Measurements from ENCODE around the gene PRR36. TPM values are rescaled to one million over a fixed set of nuclear protein-coding genes. Genes with fewer than 3 reads are reported as not detected.

The PRR36 gene
- total and polyA plus RNA-seq, 10 of the 15 experiments (the other 5 are each of a cell fraction or from before 2014, with no cell fraction given) = 0.04 TPM; not detected in 9

DNA sequence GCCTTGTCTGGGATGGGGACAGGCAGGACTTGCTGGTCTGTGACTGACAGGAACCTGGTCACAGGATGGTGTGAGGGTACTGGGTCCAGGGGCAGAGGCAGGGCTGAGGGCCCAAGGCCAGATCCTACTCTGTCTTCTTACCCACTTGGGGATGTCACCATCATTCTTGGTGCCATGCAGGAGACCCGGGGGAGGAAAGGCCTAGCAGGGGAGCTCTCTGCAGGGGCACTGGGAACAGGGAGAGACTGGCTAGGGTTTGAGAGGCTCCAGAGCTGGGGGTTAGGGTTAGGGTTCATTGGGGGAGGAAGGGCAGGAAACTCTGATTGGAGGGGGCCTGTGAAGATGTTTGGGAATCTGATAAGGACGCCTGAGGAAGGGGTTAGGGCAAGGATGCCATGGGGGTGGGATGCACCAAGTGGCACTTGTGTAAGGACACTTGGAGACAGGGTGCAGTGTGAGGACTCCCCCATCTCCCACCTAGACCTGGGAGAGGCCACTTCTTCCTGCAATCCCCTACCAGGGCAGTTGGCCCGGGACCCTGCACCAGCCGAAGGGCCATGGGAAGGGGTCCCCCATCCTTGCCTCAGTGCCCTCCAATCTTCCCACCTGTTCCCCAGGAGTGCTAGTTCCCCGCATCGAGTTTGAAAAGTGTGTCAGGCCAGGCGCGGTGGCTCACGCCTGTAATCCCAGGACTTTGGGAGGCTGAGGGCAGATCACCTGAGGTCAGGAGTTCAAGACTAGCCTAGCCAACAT is 6.9 kb downstream of the PRR36 start:
- no peaks in the 10 kb centered on the region; the same call in 2 of the 3 replicates for H3K9me3 ChIP-seq (replicated peaks; ENCODE audit: control insufficient read depth, insufficient read depth, low read length)
- no peak for ATAC-seq
- H3K9ac ChIP-seq (ENCODE audit: control insufficient read depth, insufficient read depth, low read length) = no peak overlapping the region
- FAIRE-seq = no peak
- no peak overlapping the region for H3K4me2 ChIP-seq (ENCODE audit: control insufficient read depth, insufficient read depth)
- ChIA-PET RAD21 (ENCODE audit: unreplicated experiment) (no interaction called here), CTCF (interaction anchor here (0.8 kb wide), 1 partner anchor 36 kb away, joined by 4 read pairs; no protein-coding TSS in a partner anchor), SMC1A (ENCODE audit: uncharacterized antibody, unreplicated experiment) (no interaction called here), POLR2A (no interaction called here)
- H3K79me2 ChIP-seq (ENCODE audit: control insufficient read depth, insufficient read depth, low read length) = no peaks in the 10 kb centered on the region
- peaks cover 13% of the 10 kb centered on the region; the same call in 1 of the 2 replicates for H3K4me1 ChIP-seq (ENCODE audit: control insufficient read depth, insufficient read depth, low read length)
- no peak overlapping the region for H2AFZ ChIP-seq (ENCODE audit: control insufficient read depth, low read depth, low read length)
- WGBS (ENCODE audit: insufficient coverage, insufficient replicate concordance, low lambda C conversion rate, missing lambda C conversion rate) = 76% methylated on average over 9 of the region's 9 CpGs
- no TSS peak for BruUV-seq (replicated peaks)
- in situ Hi-C loops (cut with MboI) = no loop called here
- DNase-seq (ENCODE audit: low read depth, low spot score) = no peak
- no peaks in the 10 kb centered on the region for H4K20me1 ChIP-seq (ENCODE audit: control insufficient read depth, insufficient read depth)
- TF ChIP-seq RBBP5 (conservative IDR thresholded peaks at IDR 0.05) (no peak), NR2C2 (IDR thresholded peaks at IDR 0.05; ENCODE audit: borderline replicate concordance, control insufficient read depth, insufficient read length, low read depth) (no peak), ASH2L (IDR thresholded peaks at IDR 0.05; ENCODE audit: borderline replicate concordance, low read depth) (no peak), MEF2A (IDR thresholded peaks at IDR 0.05; ENCODE audit: insufficient read depth, low read depth, low read length) (no peak), SP1 (IDR thresholded peaks at IDR 0.05; ENCODE audit: low read depth, low read length) (no peak), ZNF217 (IDR thresholded peaks at IDR 0.05) (no peak), ZNF622 (IDR thresholded peaks at IDR 0.05) (no peak), ATF7 (IDR thresholded peaks at IDR 0.05; ENCODE audit: low read depth) (no peak), RUNX3 (IDR thresholded peaks at IDR 0.05; ENCODE audit: low read length) (no peak), SMAD5 (IDR thresholded peaks at IDR 0.05; ENCODE audit: low read depth) (no peak)
- TF ChIP-seq, protein P1, sequence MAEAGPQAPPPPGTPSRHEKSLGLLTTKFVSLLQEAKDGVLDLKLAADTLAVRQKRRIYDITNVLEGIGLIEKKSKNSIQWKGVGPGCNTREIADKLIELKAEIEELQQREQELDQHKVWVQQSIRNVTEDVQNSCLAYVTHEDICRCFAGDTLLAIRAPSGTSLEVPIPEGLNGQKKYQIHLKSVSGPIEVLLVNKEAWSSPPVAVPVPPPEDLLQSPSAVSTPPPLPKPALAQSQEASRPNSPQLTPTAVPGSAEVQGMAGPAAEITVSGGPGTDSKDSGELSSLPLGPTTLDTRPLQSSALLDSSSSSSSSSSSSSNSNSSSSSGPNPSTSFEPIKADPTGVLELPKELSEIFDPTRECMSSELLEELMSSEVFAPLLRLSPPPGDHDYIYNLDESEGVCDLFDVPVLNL (IDR thresholded peaks at IDR 0.05; ENCODE audit: low read depth, low read length) = no peak
- TF ChIP-seq, protein P2, sequence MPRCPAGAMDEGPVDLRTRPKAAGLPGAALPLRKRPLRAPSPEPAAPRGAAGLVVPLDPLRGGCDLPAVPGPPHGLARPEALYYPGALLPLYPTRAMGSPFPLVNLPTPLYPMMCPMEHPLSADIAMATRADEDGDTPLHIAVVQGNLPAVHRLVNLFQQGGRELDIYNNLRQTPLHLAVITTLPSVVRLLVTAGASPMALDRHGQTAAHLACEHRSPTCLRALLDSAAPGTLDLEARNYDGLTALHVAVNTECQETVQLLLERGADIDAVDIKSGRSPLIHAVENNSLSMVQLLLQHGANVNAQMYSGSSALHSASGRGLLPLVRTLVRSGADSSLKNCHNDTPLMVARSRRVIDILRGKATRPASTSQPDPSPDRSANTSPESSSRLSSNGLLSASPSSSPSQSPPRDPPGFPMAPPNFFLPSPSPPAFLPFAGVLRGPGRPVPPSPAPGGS (IDR thresholded peaks at IDR 0.05; ENCODE audit: borderline replicate concordance, insufficient read depth, low read depth, low read length, poor library complexity, severe bottlenecking) = no peak
- TF ChIP-seq, protein P3, sequence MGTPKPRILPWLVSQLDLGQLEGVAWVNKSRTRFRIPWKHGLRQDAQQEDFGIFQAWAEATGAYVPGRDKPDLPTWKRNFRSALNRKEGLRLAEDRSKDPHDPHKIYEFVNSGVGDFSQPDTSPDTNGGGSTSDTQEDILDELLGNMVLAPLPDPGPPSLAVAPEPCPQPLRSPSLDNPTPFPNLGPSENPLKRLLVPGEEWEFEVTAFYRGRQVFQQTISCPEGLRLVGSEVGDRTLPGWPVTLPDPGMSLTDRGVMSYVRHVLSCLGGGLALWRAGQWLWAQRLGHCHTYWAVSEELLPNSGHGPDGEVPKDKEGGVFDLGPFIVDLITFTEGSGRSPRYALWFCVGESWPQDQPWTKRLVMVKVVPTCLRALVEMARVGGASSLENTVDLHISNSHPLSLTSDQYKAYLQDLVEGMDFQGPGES (IDR thresholded peaks at IDR 0.05) = no peak
- H3K4me3 ChIP-seq = no peak overlapping the region
- H3K27ac ChIP-seq (ENCODE audit: control insufficient read depth, insufficient read depth) = no peak overlapping the region
- peaks cover 2 to 7% of the 10 kb centered on the region in 2 experiments; a peak in 3 of 4 replicates for H3K27me3 ChIP-seq (replicated peaks in 1 of 2; ENCODE audit: control insufficient read depth in 2 of 2, insufficient read depth in 2 of 2, low read length in 1 of 2)
- H3K36me3 ChIP-seq (ENCODE audit: control insufficient read depth in 2 of 2, insufficient read depth in 2 of 2, low read length in 1 of 2) = no peaks in the 10 kb centered on the region
- intact Hi-C loops (cut with micrococcal nuclease; ENCODE audit: unreplicated experiment) = no loop called here
